GM12875 (cell line): ENCODE results near the gene SENP8.

ENCODE experiments used
- H3K4me3 ChIP-seq: one replicate; pipeline ENCODE4 v1.5.1; 2011; ENCODE audit warnings: low read depth, low read length, control low read depth
- CTCF ChIP-seq: IDR thresholded peaks from 2 replicates; pipeline ENCODE4 v1.5.1; 2011; ENCODE audit warnings: low read depth, mild to moderate bottlenecking, control low read depth, inconsistent platforms, low read length, moderate library complexity, borderline replicate concordance; ENCODE audit not compliant: insufficient read depth

The SENP8 gene

GRCh38 chr15:72082176-72082575 lies 36.0 kb upstream of the SENP8 start:
- no peak overlapping the region for H3K4me3 ChIP-seq

GRCh38 chr15:72086010-72086697 lies 32.0 kb upstream of the SENP8 start:
- H3K4me3 ChIP-seq, result no peak overlapping the region
- no peak for TF ChIP-seq CTCF

More at GRCh38 chr15:72082176-72082575, 36.0 kb upstream of the SENP8 start:
- no peak for TF ChIP-seq CTCF

GRCh38 chr15:72086920-72087648 lies 31.1 kb upstream of the SENP8 start:
- no peak for TF ChIP-seq CTCF
- no peak overlapping the region for H3K4me3 ChIP-seq

GRCh38 chr15:72092006-72092405 lies 26.2 kb upstream of the SENP8 start:
- TF ChIP-seq CTCF, result no peak
- H3K4me3 ChIP-seq, result no peak overlapping the region

GRCh38 chr15:72092691-72093090 lies 25.5 kb upstream of the SENP8 start:
- no peak for TF ChIP-seq CTCF
- H3K4me3 ChIP-seq, result no peak overlapping the region

- H3K4me3 ChIP-seq, result no peak overlapping the region
- no peak for TF ChIP-seq CTCF
These were observed 21.4 kb upstream of the SENP8 start for GRCh38 chr15:72096796-72097195.

GRCh38 chr15:72098040-72098439 lies 20.2 kb upstream of the SENP8 start:
- H3K4me3 ChIP-seq, result no peak overlapping the region
- TF ChIP-seq CTCF, result no peak
